Kidney tubule cell (primary cell): ENCODE data around the gene SETD5.
A peak's percentile ranks its signal among the peaks of the same experiment; 100 is the strongest.

Experiments
- DNase-seq: peaks from one replicate; pipeline ENCODE4 v3.0.0-alpha.2; 2018; ENCODE audit warnings: low spot score

The SETD5 gene

DNA sequence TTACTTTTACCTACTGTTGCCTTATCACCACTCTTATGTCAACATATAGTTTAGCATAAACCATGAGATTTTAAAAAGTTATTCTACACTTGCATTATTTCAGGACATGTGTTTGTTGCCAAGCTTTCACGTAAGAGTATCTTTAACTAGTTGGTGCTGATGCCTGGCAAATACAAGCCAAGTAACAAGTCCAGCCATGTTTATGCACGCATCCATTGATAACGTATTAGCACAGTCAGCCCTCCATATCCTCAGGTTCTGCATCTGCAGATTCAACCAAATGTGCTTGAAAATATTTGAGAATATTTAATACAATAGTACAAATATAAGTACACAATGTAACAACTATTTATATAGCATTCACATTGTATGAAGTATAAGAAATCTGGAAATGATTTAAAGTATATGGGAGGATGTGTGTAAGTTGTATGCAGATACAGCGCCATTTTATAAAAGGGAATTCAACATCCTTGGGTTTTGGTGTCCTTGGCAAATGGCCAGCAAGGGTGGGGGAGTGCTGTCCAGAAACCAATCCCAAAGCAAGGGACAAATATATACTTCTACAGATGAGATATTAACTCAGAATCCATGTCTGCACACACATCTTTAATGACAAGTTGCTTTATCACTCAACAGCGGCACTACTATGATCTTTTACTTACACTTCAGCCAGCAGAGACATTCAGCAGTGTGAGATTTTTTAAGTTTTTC, 8.7 kb upstream of the SETD5 start:
- no peak for DNase-seq

DNA sequence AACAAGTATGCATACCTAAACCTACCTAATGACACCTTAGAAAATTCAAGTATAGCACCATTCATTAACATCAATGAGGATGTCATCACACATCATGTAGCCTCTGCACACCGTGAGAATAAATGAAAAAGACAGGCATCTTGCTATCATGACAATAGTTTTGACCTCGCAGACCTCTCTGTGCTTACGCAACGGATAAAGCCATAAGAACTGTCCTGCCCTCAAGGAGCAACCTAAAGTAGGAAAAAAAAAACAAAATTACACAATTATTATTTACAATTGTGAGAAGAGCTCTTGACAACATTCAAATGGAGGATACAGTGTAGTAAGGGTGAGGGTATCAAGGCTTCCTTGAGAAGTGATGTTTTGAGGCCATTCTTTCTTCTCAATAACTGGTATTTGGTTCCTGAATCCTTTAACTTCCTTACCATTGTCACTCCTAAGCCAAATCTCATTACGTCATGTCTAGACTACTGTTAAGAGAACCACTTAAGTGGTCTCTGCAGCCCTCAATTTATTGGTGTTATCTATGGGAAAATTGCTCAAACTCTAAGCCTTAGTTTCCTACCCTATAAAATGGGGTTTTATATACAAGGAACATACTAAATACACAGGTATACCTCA, 7.0 kb upstream of the SETD5 start:
- no peak for DNase-seq

DNA sequence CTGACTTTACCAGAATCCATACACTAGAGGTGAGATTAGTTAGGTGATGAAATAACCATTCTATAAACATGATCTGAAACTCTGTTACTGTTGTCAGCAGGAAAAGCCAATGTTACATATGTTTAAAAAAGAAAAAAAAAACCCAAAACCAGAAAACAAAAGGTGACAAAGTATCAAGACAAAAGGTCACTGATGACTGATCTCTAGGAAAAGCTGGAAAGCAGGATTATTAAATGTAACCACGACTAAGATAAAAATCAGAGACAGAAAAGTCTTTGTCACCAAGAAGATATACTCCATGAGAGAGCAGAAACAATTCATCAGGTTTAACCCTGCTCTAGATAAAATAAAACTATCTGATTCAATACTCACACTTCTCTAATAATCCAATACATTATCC, 5.4 kb upstream of the SETD5 start:
- DNase-seq: no peak

DNA sequence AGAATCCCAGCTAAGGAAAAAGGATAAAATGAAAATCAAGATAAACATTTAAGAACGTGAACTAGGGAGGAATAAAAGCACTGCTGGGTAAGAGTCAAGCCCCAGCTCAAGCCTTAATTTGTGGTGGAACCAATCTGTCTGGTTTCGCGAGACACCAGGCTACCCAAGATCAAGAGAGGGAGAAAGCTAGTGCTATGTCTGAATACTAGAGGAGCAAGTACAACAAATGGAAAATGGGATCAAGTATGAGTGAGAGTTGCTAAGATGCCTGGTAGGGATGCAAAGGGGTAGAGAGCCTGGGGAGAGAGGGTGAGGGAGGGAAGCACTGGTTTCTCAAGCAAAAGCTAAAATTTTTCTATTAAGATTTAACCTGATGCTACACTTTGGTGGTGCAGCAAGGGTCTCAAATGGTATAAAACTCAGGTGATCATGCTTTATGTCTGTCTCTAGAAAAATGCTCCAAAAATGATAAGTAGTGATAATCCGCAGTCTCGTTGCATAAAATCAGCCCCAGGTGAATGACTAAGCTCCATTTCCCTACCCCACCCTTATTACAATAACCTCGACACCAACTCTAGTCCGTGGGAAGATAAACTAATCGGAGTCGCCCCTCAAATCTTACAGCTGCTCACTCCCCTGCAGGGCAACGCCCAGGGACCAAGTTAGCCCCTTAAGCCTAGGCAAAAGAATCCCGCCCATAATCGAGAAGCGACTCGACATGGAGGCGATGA, 1.7 kb upstream of the SETD5 start:
- DNase-seq: no peak

DNA sequence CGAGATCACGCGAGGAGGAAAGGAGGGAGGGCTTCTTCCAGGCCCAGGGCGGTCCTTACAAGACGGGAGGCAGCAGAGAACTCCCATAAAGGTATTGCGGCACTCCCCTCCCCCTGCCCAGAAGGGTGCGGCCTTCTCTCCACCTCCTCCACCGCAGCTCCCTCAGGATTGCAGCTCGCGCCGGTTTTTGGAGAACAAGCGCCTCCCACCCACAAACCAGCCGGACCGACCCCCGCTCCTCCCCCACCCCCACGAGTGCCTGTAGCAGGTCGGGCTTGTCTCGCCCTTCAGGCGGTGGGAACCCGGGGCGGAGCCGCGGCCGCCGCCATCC, 1.1 kb upstream of the SETD5 start:
- DNase-seq: peak; percentile 97

DNA sequence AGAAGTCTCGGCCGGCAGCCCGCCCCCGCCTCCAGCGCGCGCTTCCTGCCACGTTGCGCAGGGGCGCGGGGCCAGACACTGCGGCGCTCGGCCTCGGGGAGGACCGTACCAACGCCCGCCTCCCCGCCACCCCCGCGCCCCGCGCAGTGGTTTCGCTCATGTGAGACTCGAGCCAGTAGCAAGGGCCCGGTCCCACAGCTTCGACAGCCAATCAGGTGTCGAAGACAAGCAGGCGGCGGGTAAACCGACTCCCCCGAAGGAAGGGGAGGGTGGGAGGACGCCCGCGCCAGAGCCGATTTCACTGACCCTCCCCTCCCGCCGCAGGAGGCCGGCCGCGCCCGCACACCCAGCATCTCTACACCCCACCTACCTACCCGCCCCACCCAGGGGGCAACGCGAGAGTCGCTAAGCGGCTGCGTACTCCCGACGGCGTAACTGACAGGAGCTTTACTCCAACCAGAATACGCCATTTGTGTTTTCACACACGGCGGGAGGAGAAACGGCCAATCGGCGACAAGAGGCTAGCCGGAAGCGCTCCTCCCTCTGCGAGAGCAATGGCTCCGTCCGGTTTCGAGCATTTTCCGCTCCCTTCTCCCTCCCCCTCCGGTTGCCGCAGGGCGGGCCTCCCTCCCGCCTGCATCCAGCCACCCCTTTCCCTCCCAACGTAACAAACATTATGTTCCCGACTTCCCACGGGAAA, 633 bp upstream of the SETD5 start:
- peak; percentile 99 for DNase-seq

DNA sequence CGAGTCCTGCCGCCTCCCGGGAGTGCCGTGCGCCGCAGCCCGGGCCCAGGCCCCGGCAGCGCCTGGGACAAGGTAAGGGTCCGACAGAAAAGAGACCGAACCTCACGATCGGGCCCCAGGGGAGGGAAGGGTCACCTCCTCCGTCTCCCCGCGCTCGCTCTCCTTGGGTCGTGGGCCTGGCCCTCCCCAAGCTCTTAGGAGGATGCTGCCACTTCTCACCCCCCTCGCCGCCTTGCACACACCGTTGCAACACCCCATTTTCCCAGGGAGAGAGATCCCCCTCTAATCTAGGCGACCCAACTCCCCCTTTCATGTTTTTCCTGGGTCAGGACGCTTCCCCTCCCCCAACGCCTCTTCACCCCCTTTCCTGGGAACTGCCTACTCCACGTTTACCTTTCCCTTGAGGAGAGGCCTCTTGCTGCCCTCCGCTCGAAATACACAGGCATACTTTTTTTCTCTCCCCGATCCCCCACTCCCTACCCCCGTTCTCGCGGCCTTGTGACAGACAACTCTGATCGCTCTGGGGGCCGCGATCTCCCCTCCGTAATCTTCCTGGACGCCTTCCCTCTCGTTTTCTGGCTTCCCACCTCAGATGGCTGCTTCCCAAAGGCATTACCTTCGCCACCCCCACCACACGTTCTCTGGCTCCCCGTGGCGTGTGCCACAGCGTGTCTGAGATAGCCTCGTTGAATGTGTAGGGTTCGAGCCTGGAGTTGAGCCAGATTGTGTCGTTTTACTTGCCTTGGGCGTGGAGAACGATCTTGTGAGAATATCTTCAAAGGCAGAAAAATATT, 688 bp downstream of the SETD5 start:
- DNase-seq: peak; percentile 54

DNA sequence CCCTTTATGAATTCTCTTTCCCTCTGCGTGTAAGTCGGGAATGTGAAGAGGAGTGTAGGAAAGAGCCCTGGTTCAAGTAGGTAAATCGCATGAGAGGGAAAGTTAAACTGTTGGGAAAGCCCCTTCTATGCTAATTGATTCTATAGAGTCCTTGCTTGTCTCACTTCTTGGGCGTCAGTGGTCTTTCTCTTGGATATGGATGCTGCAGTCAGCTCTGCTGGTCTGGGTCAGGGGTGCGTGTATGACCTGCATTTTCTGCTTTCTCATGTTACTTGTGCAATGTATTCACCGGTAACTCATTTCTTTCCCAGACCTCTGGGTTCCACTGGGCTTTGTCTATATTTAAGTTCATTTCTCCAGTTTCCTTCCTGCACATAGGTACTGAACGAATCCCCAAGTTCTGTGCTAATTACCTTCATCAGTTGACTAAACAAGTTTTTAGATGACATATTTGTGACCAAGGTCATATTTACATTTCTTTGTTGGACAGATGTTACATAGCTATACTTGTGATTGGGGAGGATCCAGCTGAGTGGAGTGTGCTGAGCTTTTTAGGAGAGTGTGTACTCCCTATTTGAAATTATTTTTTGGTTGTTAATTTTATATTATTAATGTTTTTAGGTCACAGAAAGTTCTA, 1.4 kb downstream of the SETD5 start:
- peak; percentile 55 for DNase-seq

DNA sequence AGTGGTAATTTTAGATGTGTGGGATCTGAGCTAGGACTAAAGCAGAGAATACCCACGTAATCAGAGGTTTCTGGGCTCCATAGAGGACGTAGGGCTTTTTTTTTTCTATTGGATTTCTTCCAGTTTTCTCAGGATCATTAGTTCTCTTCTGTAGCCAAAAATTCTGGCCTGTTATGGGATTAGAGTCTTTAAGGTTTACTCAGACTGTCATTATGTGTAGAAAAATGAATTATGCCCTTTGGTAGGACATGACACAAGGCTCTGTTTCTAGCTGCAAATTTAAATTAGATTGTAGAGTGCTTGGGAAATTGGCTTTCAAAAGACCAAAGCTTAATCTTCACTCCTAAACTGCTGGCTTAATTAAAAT, 1.9 kb downstream of the SETD5 start:
- peak; percentile 23 for DNase-seq

DNA sequence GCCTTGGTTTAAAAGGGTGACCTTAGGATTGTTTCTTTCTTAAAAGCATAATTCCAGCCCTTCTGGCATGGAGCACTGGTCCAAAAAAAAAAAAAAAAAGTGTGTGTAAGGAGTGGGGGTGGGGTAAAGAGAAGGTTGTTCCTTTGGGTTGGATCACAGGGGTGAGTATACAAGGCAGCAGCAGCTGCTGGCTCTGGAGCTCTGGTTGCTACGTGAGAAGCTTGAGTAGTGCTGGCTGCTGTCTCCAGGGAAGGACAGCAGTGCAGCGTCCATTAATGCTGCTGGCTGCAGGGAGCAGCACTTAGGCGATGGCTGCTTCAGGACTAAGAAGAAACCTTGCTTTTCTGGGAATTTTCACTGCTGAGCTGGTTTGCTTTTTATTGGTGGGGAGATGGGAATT, 2.3 kb downstream of the SETD5 start:
- DNase-seq: peak; percentile 88

DNA sequence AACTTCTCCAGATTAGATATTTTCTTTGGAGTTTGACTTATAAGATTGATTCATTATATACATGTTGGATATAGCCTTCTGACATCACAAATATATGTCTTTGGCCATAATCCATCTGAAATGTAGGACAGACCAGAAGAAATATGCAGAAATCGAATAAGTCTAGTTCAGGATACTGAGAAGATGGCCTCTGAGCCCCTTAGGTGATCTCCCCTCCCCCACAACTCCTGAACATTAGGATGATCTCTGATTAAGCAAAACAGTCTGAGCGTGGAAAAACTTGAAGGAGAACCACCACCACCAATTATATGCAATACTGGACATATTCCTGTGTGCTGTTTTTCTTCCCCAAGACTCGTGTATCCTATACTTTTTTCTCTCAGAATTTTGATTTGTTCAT, 3.2 kb downstream of the SETD5 start:
- no peak for DNase-seq

DNA sequence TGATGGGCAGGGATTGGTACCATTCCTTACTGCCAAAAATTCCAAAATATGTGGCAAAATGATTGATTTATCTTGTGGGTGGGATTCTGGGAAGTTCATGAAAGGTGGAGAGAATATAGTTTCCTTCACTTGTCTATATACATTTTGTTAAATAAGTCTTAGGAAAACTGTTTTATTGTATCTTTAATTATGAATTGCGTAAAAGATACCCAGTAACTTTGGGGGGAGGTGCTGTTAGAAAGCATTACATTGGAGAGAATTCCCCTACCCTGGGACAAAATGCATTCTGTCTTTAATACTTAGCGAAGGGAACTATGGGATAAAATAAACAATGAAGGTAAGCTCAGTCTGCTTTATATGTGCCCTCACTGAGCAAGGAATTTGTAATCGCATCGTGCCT, 4.6 kb downstream of the SETD5 start:
- no peak for DNase-seq

DNA sequence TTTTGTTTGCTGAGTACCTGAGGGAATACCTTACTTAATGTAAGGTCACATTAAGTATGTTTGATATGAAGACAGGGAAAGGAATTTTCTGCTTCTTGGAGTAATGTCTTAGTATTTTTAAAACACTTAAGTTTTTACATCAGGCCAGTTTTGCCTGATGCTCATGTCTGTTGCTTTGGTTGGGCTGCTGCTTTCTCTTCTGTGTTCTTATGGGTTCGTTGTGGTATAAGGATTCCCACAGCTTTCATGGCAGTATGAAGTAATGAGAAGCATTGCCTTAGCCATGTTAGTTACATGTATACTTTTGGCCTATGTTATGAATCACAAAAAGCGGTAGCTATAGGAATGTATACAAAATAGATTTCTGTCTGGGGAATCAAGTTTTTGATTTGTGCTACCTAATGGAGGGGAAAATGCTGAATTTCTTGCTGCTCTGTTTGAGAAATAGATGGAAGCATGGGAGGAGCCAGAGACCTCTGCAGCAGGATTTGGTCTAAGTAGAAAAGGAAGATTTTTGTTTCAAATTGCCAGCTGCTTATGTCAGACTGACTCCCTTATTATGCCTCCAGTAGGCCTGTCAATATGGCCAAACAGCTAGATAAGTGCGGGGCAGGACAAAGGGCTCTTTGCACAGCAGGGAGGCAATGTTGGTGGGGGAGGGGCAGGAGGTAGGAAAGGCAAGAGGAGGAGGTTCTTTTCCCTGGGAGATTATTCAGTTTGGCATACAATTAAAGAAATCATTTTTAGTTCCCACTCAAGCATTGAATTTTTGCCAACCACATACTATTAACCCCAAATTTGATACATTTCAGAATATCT, 5.2 kb downstream of the SETD5 start:
- no peak for DNase-seq

DNA sequence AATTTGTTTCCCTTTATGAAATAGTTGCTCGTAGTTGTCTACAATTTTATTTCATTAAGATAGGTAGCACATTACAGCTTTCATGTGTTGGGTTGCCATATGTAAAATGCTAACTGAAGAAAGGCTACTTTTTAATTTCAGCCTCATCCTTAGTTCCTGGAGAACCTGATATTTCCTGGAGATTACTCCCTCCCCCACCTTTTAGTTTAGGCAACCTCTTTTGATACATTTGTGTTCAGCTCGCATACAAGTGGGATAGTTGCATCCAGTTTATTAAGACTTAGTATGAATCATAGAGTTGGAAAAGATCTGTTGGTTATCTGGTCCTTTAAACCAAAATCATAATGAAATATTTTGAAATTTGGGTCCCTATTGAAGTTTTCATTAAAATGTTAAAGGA, 6.0 kb downstream of the SETD5 start:
- no peak for DNase-seq

DNA sequence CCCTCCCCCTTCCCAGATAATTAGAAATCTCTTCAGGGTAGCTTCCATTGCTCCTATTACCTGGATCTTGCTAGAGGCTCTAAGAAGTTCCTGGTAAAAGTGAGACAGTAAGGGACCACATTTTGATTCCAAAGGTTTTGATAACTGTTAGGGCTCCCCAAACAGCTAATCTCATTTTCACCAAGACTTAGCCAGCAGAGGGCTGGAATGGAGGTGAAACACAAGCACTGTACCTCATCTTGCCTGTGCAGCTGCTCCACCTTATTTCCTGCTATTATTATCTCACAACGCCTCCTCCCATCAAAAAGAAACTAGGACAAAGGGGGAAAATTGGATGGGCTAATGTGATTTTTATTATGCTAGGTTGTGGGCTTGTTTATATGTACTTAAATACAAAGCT, 7.3 kb downstream of the SETD5 start:
- DNase-seq: no peak

DNA sequence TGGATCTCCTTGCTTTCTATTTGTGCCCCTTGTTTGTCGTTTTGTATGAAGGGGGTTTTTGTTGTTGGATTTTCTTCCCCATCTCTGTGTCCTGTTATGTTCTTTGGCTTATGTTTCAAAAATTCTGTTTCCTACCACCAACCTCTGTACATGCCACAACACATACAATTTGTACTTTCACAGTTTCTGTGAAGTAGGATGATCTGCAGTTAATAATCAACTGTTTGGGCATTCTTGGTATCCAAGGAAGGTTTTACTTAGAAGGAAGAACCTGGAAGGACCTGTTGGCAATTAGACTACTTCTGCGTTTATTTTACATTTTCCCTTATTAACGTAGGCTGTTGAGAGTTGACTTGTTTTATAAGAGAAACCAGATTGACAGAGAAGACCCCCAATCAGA, 8.3 kb downstream of the SETD5 start:
- DNase-seq: peak; percentile 60

DNA sequence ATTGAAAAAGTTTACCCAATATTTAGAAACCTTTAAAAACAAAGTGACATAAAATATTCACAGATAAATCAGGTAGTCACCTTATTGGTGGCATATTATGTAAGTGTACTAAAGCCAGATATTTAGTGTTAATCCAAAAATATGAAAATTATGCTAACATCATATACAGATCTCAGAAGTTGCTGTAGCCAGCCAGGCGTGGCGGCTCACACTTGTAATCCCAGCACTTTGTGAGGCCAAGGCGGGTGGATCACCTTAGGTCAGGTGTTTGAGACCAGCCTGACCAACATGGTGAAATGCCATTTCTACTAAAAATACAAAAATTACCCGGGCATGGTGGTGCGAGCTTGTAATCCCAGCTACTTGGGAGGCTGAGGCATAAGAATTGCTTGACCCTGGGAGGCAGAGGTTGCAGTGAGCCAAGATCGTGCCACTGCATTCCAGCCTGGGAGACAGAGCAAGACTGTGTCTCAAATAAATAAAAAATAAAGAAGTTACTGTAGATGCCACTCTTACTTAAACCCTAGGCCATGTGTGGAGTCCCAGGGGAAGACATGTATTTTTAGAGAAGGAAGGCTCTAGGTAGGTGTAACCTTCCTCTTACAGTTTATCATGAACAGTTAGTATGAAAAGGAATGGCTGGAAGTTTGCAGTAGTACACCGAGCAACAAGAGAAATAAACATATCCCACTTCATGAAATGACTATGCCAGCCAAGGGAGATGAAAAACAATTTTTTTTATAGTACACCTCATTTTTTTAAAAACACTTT, 9.6 kb downstream of the SETD5 start:
- DNase-seq: no peak

DNA sequence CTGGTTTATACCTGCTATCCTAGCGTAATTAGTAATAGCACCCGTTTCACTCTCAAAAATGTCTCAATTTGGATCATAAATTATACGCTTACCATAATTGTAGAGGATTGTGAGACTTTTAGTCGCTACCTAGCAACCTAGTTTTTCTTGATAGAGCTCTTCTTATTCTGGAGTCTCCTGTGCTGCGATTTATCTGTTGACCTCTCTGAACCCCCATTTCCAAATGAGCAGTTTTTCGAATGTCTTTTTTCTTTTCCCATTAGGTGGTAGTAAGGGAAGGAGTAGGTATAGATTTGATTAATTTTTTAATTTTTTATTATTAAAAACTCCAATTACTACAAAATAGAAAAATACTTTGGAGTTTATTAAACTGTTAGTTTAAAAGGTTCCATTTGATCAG, 10.6 kb downstream of the SETD5 start:
- DNase-seq: no peak

DNA sequence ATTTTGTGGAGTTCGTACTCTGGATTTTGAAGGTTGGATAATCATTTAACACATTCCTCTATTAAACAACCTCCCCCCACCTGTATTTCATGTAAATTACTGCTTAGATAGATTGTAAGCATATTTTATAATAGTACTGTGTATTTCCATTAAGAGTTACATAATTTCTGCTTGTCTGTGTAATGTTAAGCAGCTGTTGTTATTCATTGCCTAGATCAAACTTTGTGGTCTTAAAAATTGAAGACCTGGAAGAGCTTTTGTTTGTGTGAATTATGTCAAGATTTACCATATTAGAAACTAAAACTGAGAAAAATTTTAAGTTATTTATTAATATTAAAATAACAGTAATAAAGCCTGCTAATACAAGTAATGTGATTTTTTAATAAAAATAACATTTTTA, 11.1 kb downstream of the SETD5 start:
- no peak for DNase-seq
